ENCODE results near the gene NUDT6.

DNA sequence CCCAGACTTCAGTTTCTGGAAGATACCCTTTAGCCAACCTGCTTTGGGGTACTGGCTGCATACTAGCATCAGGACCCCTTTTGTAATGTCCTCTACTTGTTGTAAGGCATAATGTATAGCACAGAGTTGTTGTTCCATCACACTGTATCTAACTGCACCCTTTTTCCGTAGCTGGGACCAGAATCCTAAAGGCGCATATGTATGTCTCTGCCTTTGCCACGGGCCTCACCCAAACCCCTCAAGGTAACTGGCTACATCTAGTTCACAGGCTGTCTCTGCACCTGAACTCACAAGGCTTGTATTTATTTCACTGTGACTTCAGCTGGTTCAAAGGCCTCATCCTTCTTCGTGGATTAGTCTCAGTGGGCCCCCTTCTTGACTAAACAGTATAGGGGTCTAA is 29.6 kb upstream of the NUDT6 start:
- TF ChIP-seq, protein P1, sequence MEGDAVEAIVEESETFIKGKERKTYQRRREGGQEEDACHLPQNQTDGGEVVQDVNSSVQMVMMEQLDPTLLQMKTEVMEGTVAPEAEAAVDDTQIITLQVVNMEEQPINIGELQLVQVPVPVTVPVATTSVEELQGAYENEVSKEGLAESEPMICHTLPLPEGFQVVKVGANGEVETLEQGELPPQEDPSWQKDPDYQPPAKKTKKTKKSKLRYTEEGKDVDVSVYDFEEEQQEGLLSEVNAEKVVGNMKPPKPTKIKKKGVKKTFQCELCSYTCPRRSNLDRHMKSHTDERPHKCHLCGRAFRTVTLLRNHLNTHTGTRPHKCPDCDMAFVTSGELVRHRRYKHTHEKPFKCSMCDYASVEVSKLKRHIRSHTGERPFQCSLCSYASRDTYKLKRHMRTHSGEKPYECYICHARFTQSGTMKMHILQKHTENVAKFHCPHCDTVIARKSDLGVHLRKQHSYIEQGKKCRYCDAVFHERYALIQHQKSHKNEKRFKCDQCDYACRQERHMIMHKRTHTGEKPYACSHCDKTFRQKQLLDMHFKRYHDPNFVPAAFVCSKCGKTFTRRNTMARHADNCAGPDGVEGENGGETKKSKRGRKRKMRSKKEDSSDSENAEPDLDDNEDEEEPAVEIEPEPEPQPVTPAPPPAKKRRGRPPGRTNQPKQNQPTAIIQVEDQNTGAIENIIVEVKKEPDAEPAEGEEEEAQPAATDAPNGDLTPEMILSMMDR (IDR thresholded peaks at IDR 0.05), result no peak
- TF ChIP-seq POLR2A (IDR thresholded peaks at IDR 0.05), result no peak
